HepG2 (cell line): ENCODE measurements around the gene DDIT4. TPM values are rescaled to one million over a fixed set of nuclear protein-coding genes. Genes with fewer than 3 reads are reported as not detected.

Experiments
- ATF4 ChIP-seq, 2 experiments: fragments of 450-650 bp in 1 of 2; sonication (generic) in 1 of 2; formaldehyde crosslinking; IDR thresholded peaks; 2 replicates each; pipeline versions ENCODE4 v1.5.0 to v1.8.0; 2020 to 2022; ENCODE audit warnings: mild to moderate bottlenecking in 1 of 2, missing genetic modification reagents in 1 of 2
- BCL6 ChIP-seq: IDR thresholded peaks from 2 replicates; pipeline ENCODE4 v1.6.1; 2016; ENCODE audit warnings: missing genetic modification reagents, missing compliant biosample characterization
- EED ChIP-seq: sonication (generic); formaldehyde crosslinking; IDR thresholded peaks from 2 replicates; pipeline ENCODE4 v1.5.0; 2020; ENCODE audit warnings: mild to moderate bottlenecking, missing genetic modification reagents
- FOXA1 ChIP-seq, 2 experiments: fragments of 450-650 bp in 1 of 2; sonication (generic) in 1 of 2; formaldehyde crosslinking in 1 of 2; IDR thresholded peaks; 2 replicates each; pipeline versions ENCODE4 v1.4.0 to v1.6.1; 2016 to 2020; ENCODE audit warnings: missing genetic modification reagents in 1 of 2
- HDAC2 ChIP-seq: sonication (generic); formaldehyde crosslinking; IDR thresholded peaks from 2 replicates; pipeline ENCODE4 v1.4.0; 2020; ENCODE audit warnings: missing genetic modification reagents
- KAT8 ChIP-seq: IDR thresholded peaks from 2 replicates; pipeline ENCODE4 v1.6.1; 2016; ENCODE audit warnings: missing genetic modification reagents, missing compliant biosample characterization
- NFE2L1 ChIP-seq: sonication (generic); formaldehyde crosslinking; IDR thresholded peaks from 2 replicates; pipeline ENCODE4 v1.4.0; 2020; ENCODE audit warnings: missing genetic modification reagents, mild to moderate bottlenecking, borderline replicate concordance
- PAXIP1 ChIP-seq: sonication (generic); formaldehyde crosslinking; conservative IDR thresholded peaks from 2 replicates; pipeline ENCODE4 v1.4.0; 2020; ENCODE audit warnings: mild to moderate bottlenecking, missing genetic modification reagents, moderate library complexity
- PHF8 ChIP-seq: sonication (generic); formaldehyde crosslinking; IDR thresholded peaks from 2 replicates; pipeline ENCODE4 v1.5.0; 2020; ENCODE audit warnings: missing genetic modification reagents
- RCOR2 ChIP-seq: IDR thresholded peaks from 2 replicates; pipeline ENCODE4 v1.6.1; 2016; ENCODE audit warnings: missing biosample characterization, missing genetic modification reagents
- SOX5 ChIP-seq: IDR thresholded peaks from 2 replicates; pipeline ENCODE4 v1.6.1; 2016; ENCODE audit warnings: borderline replicate concordance
- TFDP1 ChIP-seq: IDR thresholded peaks from 2 replicates; pipeline ENCODE4 v1.6.1; 2016; ENCODE audit warnings: missing compliant biosample characterization, missing genetic modification reagents, borderline replicate concordance
- ZBTB7B ChIP-seq: sonication (generic); formaldehyde crosslinking; IDR thresholded peaks from 2 replicates; pipeline ENCODE4 v1.4.0; 2020; ENCODE audit warnings: missing genetic modification reagents
- ZNF614 ChIP-seq: IDR thresholded peaks from 2 replicates; pipeline ENCODE4 v1.6.1; 2018; ENCODE audit warnings: missing biosample characterization, missing genetic modification reagents, inconsistent platforms, borderline replicate concordance
- ZNF687 ChIP-seq: sonication (generic); formaldehyde crosslinking; IDR thresholded peaks from 2 replicates; pipeline ENCODE4 v1.5.1; 2020; ENCODE audit warnings: mild to moderate bottlenecking, missing genetic modification reagents, moderate library complexity
- ZNF770 ChIP-seq: sonication (generic); formaldehyde crosslinking; IDR thresholded peaks from 2 replicates; pipeline ENCODE4 v1.5.0; 2020; ENCODE audit warnings: mild to moderate bottlenecking, missing genetic modification reagents
- polyA plus RNA-seq, 8 experiments: library from polyadenylated mRNA; depleted of rRNA in 3 of 8; stranded (reverse) in 7 of 8; unstranded in 1 of 8; fragments of >200 nt; fragmentation: Illumina TruSeq in 4 of 8; extraction: Trizol in 4 of 8; gene quantifications; 2 replicates each; pipeline versions ENCODE4 v1.2.1 to v1.2.3, GENCODE V29; 2011 to 2016; ENCODE audit warnings: low read depth in 4 of 8, missing spikeins in 1 of 8, mixed read lengths in 1 of 8; ENCODE audit not compliant: insufficient read depth in 1 of 8
- total RNA-seq, 5 experiments: library from RNA; depleted of rRNA; stranded (reverse); fragments of >200 nt; fragmentation: Illumina TruSeq; extraction: Trizol; gene quantifications; 2 replicates each; pipeline ENCODE4 v1.2.3, GENCODE V29; 2016; ENCODE audit warnings: low read depth in 1 of 5

DDIT4 gene
- total and polyA plus RNA-seq, 2 of the 13 experiments (the other 11 are each of a cell fraction or from before 2014, with no cell fraction given): 35.6 to 40.7 TPM

GRCh38 chr10:72308320-72308987, 34.7 kb downstream of the DDIT4 start (continued):
- TF ChIP-seq SOX5 (CRISPR knock-in tag) (0 out of 2 replicates have a peak, but pooled peaks have one; percentile 32), PHF8 (CRISPR knock-in tag) (0 out of 2 replicates have a peak, but pooled peaks have one; percentile 18), BCL6 (CRISPR knock-in tag) (0 out of 2 replicates have a peak, but pooled peaks have one; percentile 11), KAT8 (CRISPR knock-in tag) (peak; percentile 35; the same call in 1 of the 2 replicates), HDAC2 (CRISPR knock-in tag) (0 out of 2 replicates have a peak, but pooled peaks have one; percentile 16), TFDP1 (CRISPR knock-in tag) (peak; percentile 39; the same call in 1 of the 2 replicates), RCOR2 (peak; percentile 52; the same call in 1 of the 2 replicates), ZBTB7B (CRISPR knock-in tag) (0 out of 2 replicates have a peak, but pooled peaks have one; percentile 16), ZNF614 (CRISPR knock-in tag) (peak; percentile 36; the same call in 1 of the 2 replicates), ZNF770 (peak; percentile 90), ATF4 (CRISPR knock-in tag; IDR thresholded peaks at IDR 0.05) (0 out of 4 replicates have a peak, but pooled peaks of 1 of the 2 experiments have one; percentile 11), ZNF687 (CRISPR knock-in tag) (peak; percentile 61), FOXA1 (IDR thresholded peaks at IDR 0.05) (no peak), FOXA1 (CRISPR knock-in tag; IDR thresholded peaks at IDR 0.05) (0 out of 2 replicates have a peak, but pooled peaks have one; percentile 7), EED (no peak), NFE2L1 (CRISPR knock-in tag) (no peak), PAXIP1 (CRISPR knock-in tag) (peak; percentile 48; the same call in 1 of the 2 replicates)
